HG03354 (cell line): ENCODE measurements around the gene PHACTR1.
"Not testable (repeated sequence)": the region's sequence is repeated elsewhere in the genome, so short reads cannot be mapped to it uniquely, and the experiment has no call there.

Source experiments
- ATAC-seq: cut with Tn5 transposase; IDR thresholded peaks from one replicate; pipeline ENCODE4 v1.9.1; 2021; ENCODE audit warnings: mild to moderate bottlenecking; ENCODE audit not compliant: unreplicated experiment, poor library complexity, severe bottlenecking

Gene PHACTR1

DNA sequence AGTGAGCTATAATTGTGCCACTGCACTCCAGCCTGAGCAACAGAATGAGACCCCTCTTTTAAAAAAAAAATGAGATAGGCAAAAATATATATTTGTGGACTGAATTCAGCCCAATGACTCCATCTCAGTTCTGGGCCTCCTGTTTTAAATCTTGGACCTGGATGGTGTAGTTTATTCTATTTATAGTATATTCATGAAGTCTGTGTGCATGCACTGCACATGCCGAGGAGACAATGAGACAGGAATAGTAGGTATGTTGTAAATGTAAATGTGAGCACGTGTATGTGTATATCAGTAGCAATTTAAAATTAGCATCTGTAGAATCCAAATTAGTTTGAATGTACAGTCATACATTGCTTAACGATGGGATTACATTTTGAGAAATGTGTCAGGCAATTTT is 520.8 kb downstream of the PHACTR1 start:
- no peak for ATAC-seq

DNA sequence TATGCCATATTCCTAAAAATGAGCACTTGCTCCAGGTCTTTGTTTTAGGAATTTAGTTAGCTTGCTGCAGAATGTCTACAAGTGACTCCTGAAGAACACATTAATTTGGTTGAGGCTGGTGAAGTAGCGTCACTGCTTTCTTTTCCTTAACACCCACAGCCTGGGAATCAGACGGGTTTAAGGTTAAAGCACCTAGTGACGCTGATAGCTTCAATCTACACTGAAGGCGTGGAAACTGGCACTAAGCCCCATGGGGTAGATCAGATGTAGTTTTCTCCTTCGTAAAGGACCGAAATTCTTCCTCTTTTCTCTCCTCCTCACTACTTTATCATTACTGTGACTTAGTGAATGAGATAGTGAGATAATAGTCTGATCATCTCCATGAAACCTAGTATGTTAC is 521.5 kb downstream of the PHACTR1 start:
- ATAC-seq: no peak

DNA sequence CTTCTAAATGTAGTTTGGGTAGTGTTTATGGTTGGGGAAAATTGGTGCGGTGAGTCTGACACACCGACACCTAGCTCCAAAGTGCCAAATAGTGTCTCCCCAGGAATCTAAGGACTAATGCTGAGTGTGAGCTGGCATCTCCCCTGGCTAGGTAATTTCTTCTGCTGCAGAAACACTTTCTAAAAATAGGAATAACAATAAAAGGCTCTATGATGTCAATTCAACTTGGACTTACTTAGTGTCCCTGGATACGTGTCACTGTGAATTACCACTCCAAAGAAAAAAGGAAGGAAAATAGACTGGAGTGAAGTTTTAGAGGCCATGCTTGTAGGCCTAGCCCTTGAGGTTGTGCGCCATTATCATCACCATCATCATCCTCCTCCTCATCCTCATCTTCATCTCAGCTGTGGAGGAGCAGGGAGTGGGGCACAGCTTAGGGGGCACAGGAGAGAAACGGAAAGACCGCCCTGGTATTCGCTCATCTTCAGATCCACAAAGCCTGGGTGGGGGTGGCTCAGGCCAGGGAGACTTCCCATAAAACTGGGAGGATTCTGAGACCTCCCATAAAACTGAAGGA is 522.2 kb downstream of the PHACTR1 start:
- no peak for ATAC-seq

DNA sequence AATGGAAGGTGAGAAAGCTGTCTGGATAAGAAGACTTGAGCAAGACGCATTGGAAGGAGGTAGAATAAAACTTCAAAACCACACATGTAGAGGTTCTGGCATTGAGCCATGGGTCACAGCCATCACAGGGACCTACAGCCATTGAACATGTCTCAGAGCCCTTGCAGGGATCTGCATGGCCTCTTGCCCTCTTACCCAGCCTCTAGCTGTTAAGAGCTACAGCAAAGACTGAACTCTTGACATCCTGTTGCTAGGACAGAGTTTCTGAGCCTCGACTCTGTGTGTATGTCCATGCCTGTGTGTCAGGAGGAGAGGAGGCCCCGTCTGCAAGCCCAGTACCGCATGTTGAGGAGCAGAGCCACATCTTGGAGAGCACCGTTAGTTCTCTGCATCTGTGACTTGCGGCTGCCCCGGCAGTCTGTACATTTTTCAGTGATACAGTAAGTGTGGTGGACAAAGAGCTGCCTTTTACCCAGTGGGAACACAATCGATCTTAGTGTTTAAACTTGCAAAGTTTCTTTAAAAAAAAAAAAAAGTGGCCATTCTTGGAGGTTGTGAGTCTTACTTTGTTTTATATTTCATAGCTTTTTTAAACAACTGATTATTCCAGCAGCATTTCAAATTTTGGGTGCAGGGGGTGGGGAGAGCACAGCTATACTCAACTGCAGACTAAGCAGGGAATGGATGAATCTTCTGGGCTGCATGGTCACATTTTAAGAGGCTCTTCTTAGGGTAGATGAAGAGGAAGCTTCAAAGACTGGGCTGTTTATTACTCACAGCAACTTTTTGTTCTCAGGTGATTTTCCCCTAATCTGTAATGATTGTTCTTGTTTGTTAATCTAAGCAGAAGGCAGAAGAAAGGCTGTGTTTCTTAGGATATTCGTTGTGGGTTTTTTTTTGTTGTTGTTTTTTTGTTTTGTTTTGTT is 523.2 kb downstream of the PHACTR1 start:
- no peak for ATAC-seq

DNA sequence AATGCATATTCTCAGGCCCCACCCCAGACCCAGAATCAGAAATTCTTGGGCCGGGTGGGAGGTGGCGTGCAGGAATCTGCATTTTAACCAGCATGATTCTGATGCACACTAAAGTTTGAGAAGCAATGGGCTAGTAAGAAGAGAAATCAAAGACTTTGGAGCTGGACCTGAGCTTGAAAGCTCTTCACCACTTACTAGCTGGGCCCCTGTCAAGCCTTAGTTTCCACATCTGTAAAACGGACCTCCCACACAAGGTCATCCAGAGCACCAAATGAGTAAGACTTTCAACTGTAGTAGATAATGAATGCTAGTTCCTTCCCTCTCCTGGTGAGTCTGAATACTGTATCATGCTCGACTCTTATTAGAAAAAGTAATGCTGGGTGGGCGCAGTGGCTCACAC is 524.8 kb downstream of the PHACTR1 start:
- ATAC-seq: no peak

DNA sequence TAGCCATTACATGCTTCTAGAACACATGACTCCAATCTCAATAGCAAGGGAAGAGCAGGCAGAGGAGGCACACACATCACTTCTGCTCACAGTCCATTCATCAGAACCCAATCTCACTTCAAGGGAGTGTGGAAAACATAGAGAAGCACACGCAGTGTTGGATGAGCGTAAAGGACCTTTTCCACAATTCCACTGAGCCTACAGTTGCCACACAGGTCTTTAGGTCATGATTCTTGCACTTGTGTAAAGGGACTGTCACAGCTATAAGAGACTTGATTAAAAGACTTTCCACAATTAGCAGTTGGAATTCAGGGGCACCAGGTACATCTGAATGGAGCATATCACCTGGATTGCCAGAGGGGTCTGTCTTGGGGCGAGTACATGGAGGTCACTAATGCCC is 525.6 kb downstream of the PHACTR1 start:
- no peak for ATAC-seq

DNA sequence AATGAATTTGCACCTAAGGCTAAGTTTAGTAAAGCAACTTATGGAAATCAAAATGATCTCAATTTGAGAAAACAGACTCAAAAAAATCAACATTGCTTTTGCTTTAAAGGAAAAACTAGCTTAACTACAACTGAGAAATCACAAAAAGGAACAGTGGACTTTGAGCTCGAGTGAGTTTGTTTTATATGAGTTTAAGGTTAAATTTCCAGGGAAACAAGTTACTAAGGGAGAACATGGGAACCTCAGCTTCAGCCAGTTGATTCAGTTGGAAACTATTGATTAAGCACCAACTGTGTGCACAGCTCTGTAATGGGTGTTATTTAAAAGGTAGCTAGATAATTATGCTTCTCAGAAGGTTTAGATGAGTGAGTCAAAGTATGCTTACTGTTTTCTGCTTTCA is 526.0 kb downstream of the PHACTR1 start:
- no peak for ATAC-seq

DNA sequence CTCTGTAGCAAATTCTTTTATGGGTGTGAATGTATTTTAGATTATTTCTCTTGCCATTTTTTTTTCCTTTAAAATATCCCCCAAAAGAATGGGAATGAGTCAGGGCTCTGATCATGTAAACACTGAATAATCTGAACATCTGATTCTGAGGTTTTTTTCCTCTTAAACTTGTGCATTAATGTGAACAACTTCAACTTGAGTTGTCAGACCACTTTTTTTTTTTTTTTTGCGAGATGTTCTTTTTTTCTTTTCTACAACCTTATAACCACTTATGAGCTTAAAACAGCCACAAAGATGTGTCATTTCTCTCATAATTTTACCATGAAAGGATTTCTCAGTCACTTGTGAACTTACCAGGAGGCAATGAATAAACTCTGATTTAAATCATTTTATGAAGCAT is 526.5 kb downstream of the PHACTR1 start:
- ATAC-seq: no peak

DNA sequence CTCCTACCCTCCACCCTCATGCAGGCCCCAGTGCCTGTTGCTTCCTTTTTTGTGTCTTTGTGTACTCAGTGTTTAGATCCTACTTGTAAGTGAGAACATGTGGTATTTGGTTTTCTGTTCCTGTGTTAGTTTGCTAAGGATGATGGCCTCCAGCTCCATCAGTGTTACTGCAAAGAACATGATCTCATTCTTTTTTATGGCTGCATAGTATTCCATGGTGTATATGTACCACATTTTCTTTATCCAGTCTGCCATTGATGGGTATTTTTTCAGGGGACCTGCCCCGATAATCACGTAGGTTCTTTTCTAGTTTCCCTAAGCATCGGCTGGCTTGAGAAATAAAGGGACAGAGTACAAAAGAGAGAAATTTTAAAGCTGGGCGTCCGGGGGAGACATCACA is 527.2 kb downstream of the PHACTR1 start:
- ATAC-seq: not testable (repeated sequence)

DNA sequence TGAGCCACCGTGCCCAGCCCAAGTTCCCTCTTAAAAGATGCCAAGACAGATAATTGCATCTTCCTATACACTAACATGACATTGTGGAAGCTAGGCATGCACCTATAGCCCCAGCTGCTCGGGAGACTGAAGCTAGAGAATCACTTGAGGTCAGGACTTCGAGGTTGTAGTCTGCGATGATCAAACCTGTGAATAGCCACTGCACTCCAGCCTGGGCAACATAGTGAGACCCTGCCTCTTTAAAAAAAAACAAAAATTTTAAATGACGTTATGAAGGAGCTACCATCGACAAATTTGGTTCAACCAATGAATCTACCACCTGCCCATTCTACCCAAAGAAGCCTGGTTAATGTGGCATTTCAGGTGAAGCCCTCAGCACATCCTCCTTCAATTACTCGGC is 531.1 kb downstream of the PHACTR1 start:
- ATAC-seq: no peak

DNA sequence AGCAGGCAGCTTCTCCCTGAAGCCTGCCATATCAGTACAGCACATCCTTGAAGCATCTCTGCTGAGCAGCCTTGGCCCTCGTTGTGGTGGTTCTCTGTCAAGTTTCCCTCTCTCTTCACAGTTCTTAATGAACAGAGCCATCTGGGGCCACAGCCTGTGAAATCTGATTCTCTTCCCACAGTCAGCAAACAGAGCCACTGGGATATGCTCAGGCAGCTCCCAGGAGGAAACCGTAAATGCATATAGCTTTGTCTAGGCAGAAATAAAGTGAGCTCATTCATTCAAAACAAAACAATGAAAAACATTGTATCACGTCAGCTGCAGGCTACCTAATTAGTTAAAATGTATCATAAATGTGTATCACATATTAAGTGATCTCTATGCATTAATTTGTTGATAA is 531.5 kb downstream of the PHACTR1 start:
- ATAC-seq: no peak

DNA sequence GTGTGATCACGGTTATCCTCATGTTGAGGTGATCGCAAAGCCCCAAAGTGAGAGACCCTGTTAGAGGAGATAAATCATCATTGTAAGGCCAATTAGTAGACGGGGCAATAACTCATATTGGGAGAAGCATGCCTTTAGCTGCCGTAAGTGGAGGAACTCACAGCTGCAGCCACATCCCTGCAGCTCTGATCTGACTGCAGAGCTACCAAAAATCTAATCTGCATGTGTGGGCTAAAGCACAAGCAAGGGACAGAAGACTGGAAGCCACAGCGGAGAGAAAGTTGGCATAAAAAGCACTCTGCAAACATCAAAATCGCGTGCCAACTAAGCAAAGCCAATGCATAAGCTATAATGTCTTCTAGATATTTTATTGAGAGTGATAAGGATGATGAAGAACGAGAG is 532.0 kb downstream of the PHACTR1 start:
- no peak for ATAC-seq

DNA sequence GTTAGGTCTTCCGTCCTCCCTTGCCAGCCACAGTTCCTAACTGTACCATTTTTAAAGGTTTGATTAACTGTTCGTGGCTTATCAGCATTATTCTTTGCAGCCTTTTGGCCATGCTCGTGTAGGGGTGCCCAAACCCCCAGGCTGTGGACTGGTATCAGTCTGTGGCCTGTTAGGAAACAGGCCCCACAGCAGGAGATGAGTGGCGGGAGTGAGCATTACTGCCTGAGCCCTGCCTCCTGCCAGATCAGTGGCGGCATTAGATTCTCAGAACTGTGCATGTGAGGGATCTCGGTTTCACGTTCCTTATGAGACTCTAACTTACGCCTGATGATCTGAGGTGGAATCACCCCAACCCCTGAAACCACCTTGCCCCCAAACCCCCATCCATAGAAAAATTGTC is 532.4 kb downstream of the PHACTR1 start:
- no peak for ATAC-seq

DNA sequence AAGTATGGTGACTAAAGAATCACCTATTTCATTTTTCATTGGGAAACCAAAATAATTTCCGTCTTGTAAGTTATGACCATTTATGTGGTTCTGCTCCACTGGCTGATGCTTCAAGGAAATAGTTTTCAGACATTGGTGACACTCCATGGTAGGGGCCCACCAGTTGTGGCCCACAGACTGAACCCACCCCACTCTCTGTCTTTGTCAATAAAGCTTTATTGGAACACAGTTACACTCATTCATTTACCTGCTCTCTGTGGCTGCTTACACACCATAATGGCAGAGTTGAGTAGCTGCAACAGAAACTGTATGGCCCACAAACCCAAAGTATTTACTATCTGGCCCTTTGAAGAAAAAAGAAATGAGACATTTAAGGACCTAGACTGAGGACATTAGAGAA is 533.2 kb downstream of the PHACTR1 start:
- no peak for ATAC-seq

DNA sequence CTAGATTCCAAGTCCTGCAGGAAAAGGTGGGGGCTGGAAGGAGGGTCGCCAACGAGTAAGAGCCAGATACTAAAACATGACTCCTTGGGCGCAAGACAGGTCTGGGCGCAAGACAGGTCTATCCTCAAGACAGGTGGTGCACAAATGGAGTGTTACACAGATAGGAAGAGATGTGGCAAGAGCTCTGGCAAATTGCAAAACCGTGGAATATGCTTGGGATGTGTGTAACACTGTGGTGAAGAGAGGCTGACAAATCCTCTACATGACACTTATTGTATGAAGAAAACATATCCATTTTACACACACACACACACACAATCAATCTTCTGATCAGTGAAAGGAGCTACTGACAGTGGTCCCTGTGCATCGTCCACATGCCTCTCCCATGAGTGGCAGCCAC is 534.1 kb downstream of the PHACTR1 start:
- no peak for ATAC-seq

DNA sequence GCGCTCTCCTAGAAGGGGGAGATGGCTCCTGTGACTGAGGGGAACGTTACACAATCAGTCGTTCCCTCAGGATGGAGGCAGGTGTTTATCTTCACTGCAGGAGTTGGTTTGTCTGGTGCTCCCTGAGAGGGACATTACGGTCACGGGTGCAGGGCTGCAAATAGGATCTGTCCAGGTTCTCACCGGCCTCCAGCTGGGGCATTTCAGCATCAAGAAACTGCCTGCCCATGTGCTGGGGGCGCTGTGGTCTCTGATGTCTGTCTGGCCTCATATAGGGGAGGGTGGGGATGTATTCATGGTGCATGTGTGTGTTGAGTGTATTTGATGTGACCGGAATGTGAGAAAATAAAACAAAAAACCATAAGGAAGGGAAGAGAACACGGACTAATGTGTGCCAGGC is 534.7 kb downstream of the PHACTR1 start:
- no peak for ATAC-seq

DNA sequence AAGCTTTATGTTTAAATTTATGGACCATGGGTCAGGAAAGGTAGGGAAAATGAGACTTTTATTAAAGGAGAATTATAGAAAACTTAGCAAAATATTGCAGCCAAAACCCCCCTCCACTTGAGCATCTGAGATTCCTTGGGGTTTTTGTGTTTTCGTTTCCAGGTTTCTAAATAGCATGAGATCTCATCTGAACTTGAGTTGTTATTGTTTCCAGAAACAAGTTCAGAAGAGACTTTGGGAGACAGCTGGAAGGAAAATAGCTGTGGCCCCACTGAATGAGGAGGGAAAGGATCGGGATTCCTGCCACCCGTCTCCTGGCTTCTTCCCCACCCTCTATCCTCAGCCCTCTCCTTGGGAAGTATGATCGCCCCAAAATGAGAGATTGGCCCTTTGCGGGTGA is 536.2 kb downstream of the PHACTR1 start:
- ATAC-seq: no peak

DNA sequence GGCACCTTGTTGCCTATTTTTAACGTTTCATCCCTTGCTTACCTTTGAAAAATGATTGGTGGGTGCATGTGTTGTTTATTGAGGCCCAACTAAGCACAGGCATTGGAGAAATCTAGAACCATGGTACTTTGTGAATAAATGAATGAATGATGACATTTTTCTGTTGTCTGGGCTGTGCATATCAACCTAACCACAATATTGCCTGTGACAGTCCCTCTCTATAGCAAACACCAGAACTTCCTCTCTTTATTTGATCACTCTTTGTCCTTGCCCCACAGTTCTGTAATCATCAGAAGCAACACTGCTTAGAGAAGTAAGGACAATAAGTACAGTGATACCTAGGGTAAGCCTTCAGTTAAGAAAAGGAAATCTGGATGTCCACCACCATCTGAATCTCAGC is 536.7 kb downstream of the PHACTR1 start:
- ATAC-seq: no peak

DNA sequence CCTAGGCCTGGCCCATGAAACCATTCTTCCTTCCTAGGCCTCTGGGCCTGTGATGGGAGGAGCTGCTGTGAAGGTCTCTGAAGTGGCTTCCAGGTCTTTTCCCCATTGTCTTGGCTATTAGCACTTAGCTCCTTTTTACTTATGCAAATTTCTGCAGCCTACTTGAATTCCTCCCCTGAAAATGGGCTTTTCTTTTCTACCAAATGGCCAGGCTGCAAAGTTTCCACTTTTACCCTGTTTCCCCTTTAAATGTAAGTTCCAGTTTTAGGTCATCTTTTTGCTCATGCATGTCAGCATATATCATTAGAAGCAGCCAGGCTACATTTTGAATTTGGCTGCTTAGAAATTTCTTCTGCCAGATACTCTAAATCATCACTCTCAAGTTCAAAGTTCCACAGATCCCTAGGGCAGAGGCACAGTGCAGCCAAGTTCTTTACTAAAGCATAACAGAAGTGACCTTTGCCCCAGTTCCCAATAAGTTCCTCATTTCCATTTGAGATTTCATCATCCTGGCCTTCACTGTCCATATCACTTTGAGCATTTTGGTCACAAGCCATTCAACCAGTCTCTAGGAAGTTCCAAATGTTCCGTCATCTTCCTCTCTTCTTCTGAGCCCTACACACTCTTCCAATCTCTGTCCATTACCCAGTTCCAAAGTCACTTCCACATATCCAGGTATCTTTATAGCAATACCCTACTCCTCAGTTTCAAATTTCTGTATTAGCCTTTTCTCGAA is 539.9 kb downstream of the PHACTR1 start:
- no peak for ATAC-seq

DNA sequence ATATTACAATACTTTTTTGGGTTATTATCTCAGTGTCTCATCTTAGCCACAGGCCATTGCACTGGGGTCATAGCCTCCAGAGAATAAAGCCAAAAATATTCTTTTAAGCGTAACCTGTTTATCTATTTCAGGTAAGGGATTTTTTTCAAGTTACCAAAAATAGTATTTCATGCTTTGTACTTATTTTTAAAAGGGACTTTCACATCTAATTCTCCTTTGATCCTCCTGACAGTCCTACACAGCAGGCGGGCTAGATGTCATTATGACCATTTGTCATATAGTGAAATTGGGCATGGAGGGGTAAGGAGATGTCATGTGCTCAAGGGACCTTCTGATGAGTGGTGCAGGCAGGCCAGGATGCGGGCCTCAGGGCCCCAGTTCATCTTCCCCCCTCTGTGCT is 542.8 kb downstream of the PHACTR1 start:
- ATAC-seq: peak; percentile 28

DNA sequence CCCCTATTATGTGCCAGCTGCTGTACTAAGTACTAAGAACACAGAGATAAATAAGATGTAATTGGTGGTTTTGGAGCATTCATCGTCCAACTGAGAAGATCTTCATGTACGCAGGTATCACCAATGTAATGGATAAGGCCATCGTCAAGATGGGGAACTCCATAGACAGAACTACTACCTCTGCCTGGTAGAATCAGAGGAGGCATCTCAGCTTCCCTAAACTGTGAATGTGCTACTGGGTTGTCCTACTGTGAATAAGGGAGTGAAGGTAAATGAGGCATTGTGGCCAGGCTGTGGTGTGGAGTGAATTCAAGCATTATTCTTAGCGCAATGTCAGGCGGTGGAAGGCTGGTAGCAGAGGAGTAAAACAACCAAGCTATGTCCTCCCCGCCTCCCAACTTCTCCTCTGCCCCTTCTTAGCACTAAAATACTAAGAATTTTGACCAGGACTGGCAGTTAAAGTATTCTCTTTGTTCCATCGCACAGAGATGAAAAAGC is 543.6 kb downstream of the PHACTR1 start:
- no peak for ATAC-seq
